Measurements from ENCODE around the gene CARD11.

Gene CARD11

DNA sequence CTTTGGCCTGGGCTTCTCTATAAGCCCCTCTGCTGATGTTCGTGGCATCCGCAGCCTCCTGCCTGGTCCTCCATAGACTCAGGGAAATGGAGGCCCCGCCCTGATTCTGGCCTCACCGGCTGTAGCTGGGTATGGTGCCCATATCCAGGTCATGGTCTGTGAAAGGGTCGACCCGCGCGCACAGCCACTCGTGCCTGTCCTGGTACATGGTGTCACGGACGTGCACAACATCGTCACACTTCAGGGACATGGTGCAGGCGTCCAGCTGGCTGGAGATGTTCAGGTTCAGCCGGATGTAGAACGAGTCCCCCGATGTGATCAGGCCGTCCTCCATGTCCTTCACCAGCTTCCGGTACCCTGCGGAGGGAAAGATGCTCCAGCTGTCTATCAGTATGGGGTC is 124.4 kb downstream of the CARD11 start:
- no peak overlapping the region for H3K18ac ChIP-seq (ENCODE audit: low read length)
- no peak for DNase-seq
- H3K27ac ChIP-seq (ENCODE audit: low read depth, low read length) = no peak overlapping the region
- H3K14ac ChIP-seq (ENCODE audit: low read length) = no peak overlapping the region
- H2BK5ac ChIP-seq (ENCODE audit: low read depth, low read length, poor library complexity) = no peak overlapping the region
- no peaks in the 10 kb centered on the region for H3K79me2 ChIP-seq (ENCODE audit: control insufficient read depth, insufficient read depth, low read length, poor library complexity)
- H2BK120ac ChIP-seq (ENCODE audit: insufficient read depth, low read length, poor library complexity) = no peak overlapping the region
- H4K8ac ChIP-seq (ENCODE audit: low read depth, low read length) = no peak overlapping the region
- H3K4me1 ChIP-seq (ENCODE audit: control insufficient read depth in 1 of 2, insufficient read depth in 2 of 2, low read length in 2 of 2) = peaks cover 12 to 17% of the 10 kb centered on the region in 2 experiments
- H2AK5ac ChIP-seq (ENCODE audit: low read length) = no peak overlapping the region
- H2AFZ ChIP-seq (ENCODE audit: insufficient read depth, low read length, poor library complexity) = no peak overlapping the region
- H3K4me2 ChIP-seq (ENCODE audit: low read length) = no peak overlapping the region
- peaks cover 6% of the 10 kb centered on the region for H3K9me3 ChIP-seq (ENCODE audit: insufficient read depth, low read depth, low read length)
- no CpG with 5 or more reads among the region's 19 CpGs for WGBS (ENCODE audit: extremely low coverage, insufficient coverage, insufficient read length)
- H3K4me3 ChIP-seq (ENCODE audit: low read depth, low read length) = peak overlapping the region; percentile 6
- peaks cover 4% of the 10 kb centered on the region for H3K79me1 ChIP-seq (ENCODE audit: low read length)
- H3K23ac ChIP-seq (ENCODE audit: low read length) = no peak overlapping the region
- no peak overlapping the region for H4K12ac ChIP-seq (ENCODE audit: low read depth, low read length)
- no peak overlapping the region for H2BK12ac ChIP-seq (ENCODE audit: low read length)
- no peak overlapping the region for H3K4ac ChIP-seq (ENCODE audit: low read depth, low read length)
- H3K27me3 ChIP-seq (ENCODE audit: insufficient read depth, low read length) = no peaks in the 10 kb centered on the region
- no peak overlapping the region for H3K9ac ChIP-seq (ENCODE audit: low read length)
- H3K36me3 ChIP-seq (ENCODE audit: control insufficient read depth in 1 of 2, insufficient read depth in 2 of 2, low read length in 2 of 2) = no peaks in the 10 kb centered on the region
- no peak overlapping the region for H4K91ac ChIP-seq (ENCODE audit: low read depth, low read length)

GRCh38 chr7:2918406-2918805 is 125.3 kb downstream of the CARD11 start:
- no peak overlapping the region for H2BK5ac ChIP-seq (ENCODE audit: low read depth, low read length, poor library complexity)
- H2BK120ac ChIP-seq (ENCODE audit: insufficient read depth, low read length, poor library complexity) = no peak overlapping the region
- no peak for DNase-seq
- H3K4me2 ChIP-seq (ENCODE audit: low read length) = no peak overlapping the region
- peaks cover 1% of the 10 kb centered on the region for H3K79me1 ChIP-seq (ENCODE audit: low read length)
- no peak overlapping the region for H2AK5ac ChIP-seq (ENCODE audit: low read length)
- H3K27ac ChIP-seq (ENCODE audit: low read depth, low read length) = no peak overlapping the region
- no peak overlapping the region for H3K4ac ChIP-seq (ENCODE audit: low read depth, low read length)
- no peak overlapping the region for H4K8ac ChIP-seq (ENCODE audit: low read depth, low read length)
- H2AFZ ChIP-seq (ENCODE audit: insufficient read depth, low read length, poor library complexity) = no peak overlapping the region
- no peak overlapping the region for H4K12ac ChIP-seq (ENCODE audit: low read depth, low read length)
- H3K9me3 ChIP-seq (ENCODE audit: insufficient read depth, low read depth, low read length) = peaks cover 6% of the 10 kb centered on the region
- no peak overlapping the region for H3K18ac ChIP-seq (ENCODE audit: low read length)
- WGBS (ENCODE audit: extremely low coverage, insufficient coverage, insufficient read length) = no CpG with 5 or more reads among the region's 20 CpGs
- no peak overlapping the region for H3K4me3 ChIP-seq (ENCODE audit: low read depth, low read length)
- H4K91ac ChIP-seq (ENCODE audit: low read depth, low read length) = no peak overlapping the region
- no peak overlapping the region for H3K9ac ChIP-seq (ENCODE audit: low read length)
- no peaks in the 10 kb centered on the region for H3K36me3 ChIP-seq (ENCODE audit: control insufficient read depth in 1 of 2, insufficient read depth in 2 of 2, low read length in 2 of 2)
- no peak overlapping the region for H2BK12ac ChIP-seq (ENCODE audit: low read length)
- no peaks in the 10 kb centered on the region for H3K79me2 ChIP-seq (ENCODE audit: control insufficient read depth, insufficient read depth, low read length, poor library complexity)
- no peak overlapping the region for H3K23ac ChIP-seq (ENCODE audit: low read length)
- H3K27me3 ChIP-seq (ENCODE audit: insufficient read depth, low read length) = no peaks in the 10 kb centered on the region
- H3K4me1 ChIP-seq (ENCODE audit: control insufficient read depth in 1 of 2, insufficient read depth in 2 of 2, low read length in 2 of 2) = peaks cover 4 to 9% of the 10 kb centered on the region in 2 experiments
- no peak overlapping the region for H3K14ac ChIP-seq (ENCODE audit: low read length)

DNA sequence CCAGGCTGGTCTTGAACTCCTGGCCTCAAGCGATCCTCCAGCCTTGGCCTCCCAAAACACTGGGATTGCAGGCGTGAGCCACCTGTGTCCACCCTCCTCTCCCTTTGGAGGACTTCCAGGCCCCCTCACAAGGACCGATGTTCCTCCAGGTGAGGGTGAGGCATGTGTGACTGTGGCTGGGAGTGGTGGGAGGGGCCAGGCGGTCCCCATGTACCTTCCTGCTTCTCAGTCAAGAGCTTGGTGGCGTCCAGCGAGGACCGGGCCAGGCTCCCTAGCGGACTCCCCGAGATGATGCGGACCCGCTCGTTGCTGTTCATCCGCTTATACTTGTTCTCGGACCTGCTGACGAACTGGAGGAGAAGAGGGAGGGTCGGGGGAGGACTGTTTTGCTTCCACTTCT is 128.6 kb downstream of the CARD11 start:
- H2BK5ac ChIP-seq (ENCODE audit: low read depth, low read length, poor library complexity) = no peak overlapping the region
- H3K4me3 ChIP-seq (ENCODE audit: low read depth, low read length) = no peak overlapping the region
- H3K23ac ChIP-seq (ENCODE audit: low read length) = no peak overlapping the region
- no peak overlapping the region for H2AK5ac ChIP-seq (ENCODE audit: low read length)
- no peak overlapping the region for H4K8ac ChIP-seq (ENCODE audit: low read depth, low read length)
- no peak overlapping the region for H2BK120ac ChIP-seq (ENCODE audit: insufficient read depth, low read length, poor library complexity)
- H3K18ac ChIP-seq (ENCODE audit: low read length) = no peak overlapping the region
- H3K79me2 ChIP-seq (ENCODE audit: control insufficient read depth, insufficient read depth, low read length, poor library complexity) = no peaks in the 10 kb centered on the region
- H3K9me3 ChIP-seq (ENCODE audit: insufficient read depth, low read depth, low read length) = peaks cover 6% of the 10 kb centered on the region
- no peak overlapping the region for H3K9ac ChIP-seq (ENCODE audit: low read length)
- no peaks in the 10 kb centered on the region for H3K27me3 ChIP-seq (ENCODE audit: insufficient read depth, low read length)
- no peaks in the 10 kb centered on the region for H3K4me1 ChIP-seq (ENCODE audit: control insufficient read depth in 1 of 2, insufficient read depth in 2 of 2, low read length in 2 of 2)
- no peaks in the 10 kb centered on the region for H3K79me1 ChIP-seq (ENCODE audit: low read length)
- WGBS (ENCODE audit: extremely low coverage, insufficient coverage, insufficient read length) = no CpG with 5 or more reads among the region's 16 CpGs
- H2BK12ac ChIP-seq (ENCODE audit: low read length) = no peak overlapping the region
- no peak overlapping the region for H3K27ac ChIP-seq (ENCODE audit: low read depth, low read length)
- H4K12ac ChIP-seq (ENCODE audit: low read depth, low read length) = no peak overlapping the region
- H3K4ac ChIP-seq (ENCODE audit: low read depth, low read length) = no peak overlapping the region
- H2AFZ ChIP-seq (ENCODE audit: insufficient read depth, low read length, poor library complexity) = no peak overlapping the region
- no peak overlapping the region for H3K14ac ChIP-seq (ENCODE audit: low read length)
- no peak for DNase-seq
- no peak overlapping the region for H4K91ac ChIP-seq (ENCODE audit: low read depth, low read length)
- no peaks in the 10 kb centered on the region for H3K36me3 ChIP-seq (ENCODE audit: control insufficient read depth in 1 of 2, insufficient read depth in 2 of 2, low read length in 2 of 2)
- no peak overlapping the region for H3K4me2 ChIP-seq (ENCODE audit: low read length)

DNA sequence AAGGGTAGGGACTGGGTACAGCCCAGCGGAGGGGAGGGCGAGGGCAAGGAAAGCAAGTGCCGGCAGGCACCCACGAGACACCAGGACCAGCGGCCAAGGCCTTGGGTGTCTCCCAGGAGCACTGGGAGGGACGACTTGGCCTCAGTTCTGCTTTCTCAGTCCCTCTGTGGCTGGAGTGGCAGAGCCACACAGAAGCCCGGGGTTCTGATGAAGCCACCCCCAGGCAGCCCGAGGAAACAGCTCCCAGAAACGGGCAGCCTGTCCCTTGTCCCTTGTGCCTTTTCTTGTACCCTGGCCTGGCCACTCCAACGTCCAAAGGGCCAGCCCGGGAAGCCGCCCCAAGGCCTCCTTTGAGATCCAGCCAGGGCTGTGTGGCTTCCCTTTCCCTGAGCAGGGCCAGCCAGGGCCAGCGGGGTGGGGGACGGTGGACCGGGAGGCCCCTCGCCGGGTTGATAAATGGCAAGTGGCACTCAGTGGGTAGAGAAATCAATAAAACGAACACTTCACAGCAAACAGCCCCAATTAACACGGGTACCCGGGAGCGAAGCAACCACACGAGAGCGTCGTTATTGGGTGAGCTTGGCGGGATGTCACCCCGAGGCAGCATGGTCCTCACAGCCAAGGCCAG is 129.8 kb downstream of the CARD11 start:
- Histone ChIP-seq H2BK12ac (ENCODE audit: low read length) (no peak overlapping the region), H4K8ac (ENCODE audit: low read depth, low read length) (no peak overlapping the region), H3K18ac (ENCODE audit: low read length) (no peak overlapping the region), H3K9ac (ENCODE audit: low read length) (no peak overlapping the region), H3K36me3 (ENCODE audit: control insufficient read depth in 1 of 2, insufficient read depth in 2 of 2, low read length in 2 of 2) (no peaks in the 10 kb centered on the region), H3K27me3 (ENCODE audit: insufficient read depth, low read length) (no peaks in the 10 kb centered on the region), H2BK120ac (ENCODE audit: insufficient read depth, low read length, poor library complexity) (no peak overlapping the region), H3K4ac (ENCODE audit: low read depth, low read length) (no peak overlapping the region), H3K9me3 (ENCODE audit: insufficient read depth, low read depth, low read length) (peaks cover 3% of the 10 kb centered on the region), H4K91ac (ENCODE audit: low read depth, low read length) (no peak overlapping the region), H2BK5ac (ENCODE audit: low read depth, low read length, poor library complexity) (no peak overlapping the region), H3K14ac (ENCODE audit: low read length) (no peak overlapping the region), H3K79me2 (ENCODE audit: control insufficient read depth, insufficient read depth, low read length, poor library complexity) (no peaks in the 10 kb centered on the region), H3K79me1 (ENCODE audit: low read length) (no peaks in the 10 kb centered on the region), H4K12ac (ENCODE audit: low read depth, low read length) (no peak overlapping the region), H3K4me2 (ENCODE audit: low read length) (no peak overlapping the region), H3K4me1 (ENCODE audit: control insufficient read depth in 1 of 2, insufficient read depth in 2 of 2, low read length in 2 of 2) (no peaks in the 10 kb centered on the region), H2AFZ (ENCODE audit: insufficient read depth, low read length, poor library complexity) (no peak overlapping the region), H3K23ac (ENCODE audit: low read length) (no peak overlapping the region), H3K27ac (ENCODE audit: low read depth, low read length) (no peak overlapping the region), H3K4me3 (ENCODE audit: low read depth, low read length) (no peak overlapping the region), H2AK5ac (ENCODE audit: low read length) (no peak overlapping the region)
- WGBS (ENCODE audit: extremely low coverage, insufficient coverage, insufficient read length) = no CpG with 5 or more reads among the region's 26 CpGs
- no peak for DNase-seq

Measured in trophoblast cell (in vitro differentiated cells and primary cell).